DMS114 treated with DMSO at 0.1 percent for 48 hours (cell line): ENCODE results near the gene TMEM100.

ENCODE experiments used
- DNase-seq: peaks from one replicate; lab custom pipeline; 2025; ENCODE audit not compliant: unreplicated experiment; lab: John Stamatoyannopoulos, UW

Gene TMEM100

GRCh38 chr17:55722742-55723487, at the start of gene TMEM100:
Gene TMEM100, minus strand, starts transcription at chr17:55722864. Its CDS starts 1,794 bp downstream, at chr17:55721070.
- DNase-seq = no peak

- DNase-seq = no peak
Measured at GRCh38 chr17:55772086-55772485, 49.4 kb upstream of the TMEM100 start.

GRCh38 chr17:55770196-55770870, 47.7 kb upstream of the TMEM100 start:
- peak; percentile 74 for DNase-seq

GRCh38 chr17:55769625-55770000, 46.9 kb upstream of the TMEM100 start:
- DNase-seq = no peak

- DNase-seq = no peak
Measured at GRCh38 chr17:55768936-55769624, 46.4 kb upstream of the TMEM100 start.

GRCh38 chr17:55765472-55765871, 42.8 kb upstream of the TMEM100 start:
- no peak for DNase-seq

- no peak for DNase-seq
Measured at GRCh38 chr17:55764610-55765009, 41.9 kb upstream of the TMEM100 start.

GRCh38 chr17:55763856-55764255, 41.2 kb upstream of the TMEM100 start:
- DNase-seq = no peak

GRCh38 chr17:55762086-55762858, 39.6 kb upstream of the TMEM100 start:
- no peak for DNase-seq

- no peak for DNase-seq
Measured at GRCh38 chr17:55760643-55761355, 38.1 kb upstream of the TMEM100 start.

GRCh38 chr17:55758171-55758570, 35.5 kb upstream of the TMEM100 start:
- no peak for DNase-seq

GRCh38 chr17:55757659-55758058, 35.0 kb upstream of the TMEM100 start:
- DNase-seq = no peak

- DNase-seq = no peak
Measured at GRCh38 chr17:55756689-55757088, 34.0 kb upstream of the TMEM100 start.

GRCh38 chr17:55751720-55752250, 29.1 kb upstream of the TMEM100 start:
- DNase-seq = no peak

- peak; percentile 89 for DNase-seq
Measured at GRCh38 chr17:55750750-55751657, 28.3 kb upstream of the TMEM100 start, which contains the start of gene PCTP. Gene PCTP, plus strand, starts transcription at chr17:55751051. Its CDS starts 53 bp downstream, at chr17:55751104.

- DNase-seq = no peak
Measured at GRCh38 chr17:55749985-55750384, 27.3 kb upstream of the TMEM100 start.

GRCh38 chr17:55748841-55749240, 26.2 kb upstream of the TMEM100 start:
- DNase-seq = no peak

- DNase-seq = no peak
Measured at GRCh38 chr17:55747209-55747608, 24.5 kb upstream of the TMEM100 start.

- DNase-seq = no peak
Measured at GRCh38 chr17:55746466-55746865, 23.8 kb upstream of the TMEM100 start.
